GM23338 (cell line): ENCODE measurements around the gene NOP10. TPM values are rescaled to one million over a fixed set of nuclear protein-coding genes. Genes with fewer than 3 reads are reported as not detected.

Experiments
- ATAC-seq: fragments of 200-7000 bp; cut with Tn5 transposase; 3 replicates; pipeline ENCODE4 v1.9.1; 2020
- DNase-seq: peaks from one replicate; pipeline ENCODE4 v3.0.0-alpha.2; 2015; ENCODE audit warnings: low spot score
- H2AFZ ChIP-seq: fragments of 200-600 bp; sonication (generic); 2 replicates; pipeline ENCODE4 v1.8.0; 2016; ENCODE audit warnings: antibody characterized with exemption, mild to moderate bottlenecking, moderate library complexity
- H3F3A ChIP-seq: fragments of 200-600 bp; sonication (generic); replicated peaks from 2 replicates; pipeline ENCODE4 v1.8.0; 2017; ENCODE audit warnings: antibody characterized with exemption, mixed run types, low read depth
- H3K27ac ChIP-seq: fragments of 200-600 bp; sonication (generic); 2 replicates; pipeline ENCODE4 v1.6.1; 2016; ENCODE audit warnings: low read depth
- H3K27me3 ChIP-seq: fragments of 200-600 bp; sonication (generic); 2 replicates; pipeline ENCODE4 v1.8.0; 2016; ENCODE audit warnings: mild to moderate bottlenecking, mixed run types, moderate library complexity; ENCODE audit not compliant: insufficient read depth
- H3K36me3 ChIP-seq: fragments of 200-600 bp; sonication (generic); 2 replicates; pipeline ENCODE4 v1.8.0; 2016; ENCODE audit warnings: mild to moderate bottlenecking; ENCODE audit not compliant: insufficient read depth
- H3K4me1 ChIP-seq: fragments of 200-600 bp; sonication (generic); 2 replicates; pipeline ENCODE4 v1.8.0; 2016; ENCODE audit warnings: mild to moderate bottlenecking, moderate library complexity; ENCODE audit not compliant: insufficient read depth
- H3K4me2 ChIP-seq: fragments of 200-600 bp; sonication (generic); 2 replicates; pipeline ENCODE4 v1.7.1; 2017; ENCODE audit warnings: mixed run types
- H3K4me3 ChIP-seq: fragments of 200-600 bp; sonication (generic); 2 replicates; pipeline ENCODE4 v1.6.1; 2016; ENCODE audit warnings: mixed run types
- H3K79me2 ChIP-seq: fragments of 200-600 bp; sonication (generic); replicated peaks from 2 replicates; pipeline ENCODE4 v1.8.0; 2017; ENCODE audit warnings: mild to moderate bottlenecking; ENCODE audit not compliant: insufficient read depth
- H3K9me2 ChIP-seq: fragments of 200-600 bp; sonication (generic); 2 replicates; pipeline ENCODE4 v1.8.0; 2017; ENCODE audit not compliant: insufficient read depth
- H4K20me1 ChIP-seq: fragments of 200-600 bp; sonication (generic); replicated peaks from 2 replicates; pipeline ENCODE4 v1.8.0; 2017; ENCODE audit warnings: mild to moderate bottlenecking; ENCODE audit not compliant: insufficient read depth
- H3K27ac Mint-ChIP-seq: 2 replicates; pipeline ENCODE4 v1.8.0; 2020; ENCODE audit warnings: inconsistent platforms, mild to moderate bottlenecking, moderate library complexity, mixed read lengths
- H3K27me3 Mint-ChIP-seq: 3 replicates; pipeline ENCODE4 v1.8.0; 2022; ENCODE audit warnings: low read depth, mild to moderate bottlenecking, moderate library complexity, mixed read lengths, inconsistent platforms; ENCODE audit not compliant: insufficient read depth, poor library complexity
- H3K36me3 Mint-ChIP-seq: 3 replicates; pipeline ENCODE4 v1.8.0; 2021; ENCODE audit warnings: low read depth, mild to moderate bottlenecking, inconsistent platforms, moderate library complexity, mixed read lengths
- H3K4me1 Mint-ChIP-seq: 3 replicates; pipeline ENCODE4 v1.8.0; 2020; ENCODE audit warnings: mild to moderate bottlenecking, inconsistent platforms, mixed read lengths
- H3K4me3 Mint-ChIP-seq: 3 replicates; pipeline ENCODE4 v1.8.0; 2021; ENCODE audit warnings: moderate library complexity, mild to moderate bottlenecking, inconsistent platforms, mixed read lengths
- H3K9me3 Mint-ChIP-seq: 3 replicates; pipeline ENCODE4 v1.8.0; 2020; ENCODE audit warnings: moderate library complexity, mild to moderate bottlenecking, inconsistent platforms, mixed read lengths
- CREB1 ChIP-seq: fragments of 250-450 bp; sonication (Bioruptor Pico); IDR thresholded peaks from 2 replicates; pipeline ENCODE4 v1.5.0; 2020; ENCODE audit warnings: low read depth, mild to moderate bottlenecking, moderate library complexity
- EZH2 ChIP-seq: fragments of 200-600 bp; sonication (generic); IDR thresholded peaks from one replicate; pipeline ENCODE4 v1.8.0; 2017; ENCODE audit warnings: antibody characterized with exemption, mild to moderate bottlenecking, low read depth; ENCODE audit not compliant: unreplicated experiment
- EZH2phosphoT487 ChIP-seq: fragments of 200-600 bp; sonication (generic); IDR thresholded peaks from one replicate; pipeline ENCODE4 v1.8.1; 2018; ENCODE audit warnings: antibody characterized with exemption; ENCODE audit not compliant: unreplicated experiment
- JUNB ChIP-seq: IDR thresholded peaks from one replicate; pipeline ENCODE4 v1.6.1; 2016; ENCODE audit warnings: antibody characterized with exemption; ENCODE audit not compliant: unreplicated experiment
- NANOG ChIP-seq: IDR thresholded peaks from 2 replicates; pipeline ENCODE4 v1.6.1; 2016; ENCODE audit warnings: antibody characterized with exemption, borderline replicate concordance
- POLR2AphosphoS5 ChIP-seq: IDR thresholded peaks from 2 replicates; pipeline ENCODE4 v1.6.1; 2016; ENCODE audit warnings: antibody characterized with exemption, low read depth
- STAT1 ChIP-seq: IDR thresholded peaks from one replicate; pipeline ENCODE4 v1.6.1; 2016; ENCODE audit warnings: antibody characterized with exemption; ENCODE audit not compliant: unreplicated experiment
- ZNF114 ChIP-seq: fragments of 250-450 bp; sonication (Bioruptor Pico); IDR thresholded peaks from 2 replicates; pipeline ENCODE4 v1.5.0; 2020; ENCODE audit warnings: mild to moderate bottlenecking, moderate library complexity
- ZNF331 ChIP-seq: fragments of 250-450 bp; sonication (Bioruptor Pico); IDR thresholded peaks from 2 replicates; pipeline ENCODE4 v1.5.0; 2020; ENCODE audit warnings: low read depth, mild to moderate bottlenecking, moderate library complexity
- long read RNA-seq: library from polyadenylated mRNA; unstranded; transcript quantifications from one replicate; pipeline ENCODE4 v2.0.0, GENCODE V29; 2020; ENCODE audit not compliant: unreplicated experiment
- polyA plus RNA-seq: library from polyadenylated mRNA; unstranded; fragments of >200 nt; fragmentation: Nextera tagmentation; extraction: Ambion mirVana; gene quantifications from 2 replicates; pipeline ENCODE4 v1.2.1, GENCODE V29; 2016
- total RNA-seq: library from RNA; depleted of rRNA; stranded (reverse); fragments of >200 nt; shearing (Covaris generic); gene quantifications from 2 replicates; pipeline ENCODE4 v1.2.3, GENCODE V29; 2014; rRNA removed
- TF ChIP-seq, protein P1 (sequence below): IDR thresholded peaks from one replicate; pipeline ENCODE4 v1.6.1; 2018; ENCODE audit warnings: antibody characterized with exemption; ENCODE audit not compliant: unreplicated experiment
- TF ChIP-seq, protein P2 (sequence below): fragments of 250-450 bp; sonication (Bioruptor Pico); IDR thresholded peaks from 2 replicates; pipeline ENCODE4 v1.5.0; 2020; ENCODE audit warnings: mild to moderate bottlenecking, moderate library complexity
- TF ChIP-seq, protein P3 (sequence below): IDR thresholded peaks from 2 replicates; pipeline ENCODE4 v1.6.1; 2016; ENCODE audit warnings: antibody characterized with exemption

Gene NOP10
- total RNA-seq (417 and 566 TPM in 2 replicates), polyA plus RNA-seq (718 and 746 TPM in 2 replicates)
- long read RNA-seq, transcript NOP10-201 (2 exons, 554 nt): major isoform, 177 of 178 reads
- long read RNA-seq, partial matches to known transcripts: 0 of 178 reads
- long read RNA-seq, other reads (novel, unspliced or antisense): 1 of 178 reads

DNA sequence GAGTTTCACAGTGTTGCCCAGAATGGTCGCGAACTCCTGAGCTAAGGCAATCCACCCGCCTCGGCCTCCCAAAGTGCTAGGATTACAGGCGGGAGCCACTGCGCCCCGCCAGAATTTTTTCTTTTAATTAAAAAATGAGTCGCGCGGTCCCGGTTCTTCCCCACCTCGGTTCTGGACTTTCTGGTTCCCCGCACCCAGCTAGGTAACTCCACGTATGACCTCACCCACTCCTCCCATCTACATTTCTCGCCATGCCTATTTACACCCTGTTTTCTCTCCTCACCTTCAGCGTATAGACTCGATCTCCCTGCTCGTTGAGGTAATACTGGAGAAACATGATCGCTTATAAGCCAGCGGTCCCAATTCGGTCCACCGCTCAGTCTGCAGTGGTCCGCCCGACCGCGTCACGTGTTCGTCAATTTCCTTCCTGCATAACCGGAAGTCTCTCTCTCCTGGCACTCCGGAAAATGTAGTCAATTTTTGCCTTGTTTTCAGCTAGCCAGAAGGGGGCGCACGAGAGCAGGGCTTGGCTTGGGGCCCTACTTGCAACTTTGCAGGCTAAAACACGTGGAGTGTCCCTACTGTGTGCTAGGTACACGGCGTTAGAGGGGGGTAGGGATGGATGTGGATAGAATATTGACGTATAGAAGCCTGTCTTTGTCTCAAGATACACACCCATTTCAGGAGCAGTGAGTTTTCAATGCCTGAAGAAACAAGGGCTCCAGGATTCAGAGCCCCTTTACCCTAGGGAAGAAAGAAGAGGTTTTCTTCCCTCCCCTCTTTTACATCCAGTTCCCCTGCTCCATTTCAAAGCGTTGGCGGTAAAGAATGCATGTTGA is at the start of gene NOP10, which contains the start of gene NUTM1:
TSS of gene NOP10 (minus strand) at position 400 of the 839 bp plus-strand sequence. CDS start at position 337, 63 bp downstream.
TSS of gene NUTM1 (plus strand) at position 579 of the 839 bp plus-strand sequence. CDS start 382 bp downstream, outside the sequence.
- Histone ChIP-seq H3F3A (no peaks in the 10 kb centered on the region), H3K27ac (peak within 1 kb of the TSS; percentile 94), H3K4me3 (peak within 1 kb of the TSS; percentile 74), H3K79me2 (peaks cover 24% of the 10 kb centered on the region), H3K36me3 (peaks cover 7% of the 10 kb centered on the region), H3K4me2 (peak within 1 kb of the TSS; percentile 82), H4K20me1 (peaks cover 4% of the 10 kb centered on the region; the same call in 1 of the 2 replicates), H3K4me1 (peaks cover 12% of the 10 kb centered on the region; the same call in 1 of the 2 replicates), H3K9me2 (no peaks in the 10 kb centered on the region), H2AFZ (peak within 1 kb of the TSS; percentile 54; the same call in 1 of the 2 replicates), H3K27me3 (no peaks in the 10 kb centered on the region)
- Mint-ChIP-seq H3K27ac (peak within 1 kb of the TSS; percentile 81), H3K4me1 (peaks cover 14% of the 10 kb centered on the region; the same call in 2 of the 3 replicates), H3K36me3 (peaks cover 29% of the 10 kb centered on the region), H3K9me3 (peaks cover 4% of the 10 kb centered on the region; the same call in 2 of the 3 replicates), H3K4me3 (no peak within 1 kb of the TSS; the same call in 2 of the 3 replicates), H3K27me3 (peaks cover 9% of the 10 kb centered on the region)
- peak; percentile 89 for ATAC-seq
- DNase-seq: peak; percentile 95
- TF ChIP-seq, protein P1, sequence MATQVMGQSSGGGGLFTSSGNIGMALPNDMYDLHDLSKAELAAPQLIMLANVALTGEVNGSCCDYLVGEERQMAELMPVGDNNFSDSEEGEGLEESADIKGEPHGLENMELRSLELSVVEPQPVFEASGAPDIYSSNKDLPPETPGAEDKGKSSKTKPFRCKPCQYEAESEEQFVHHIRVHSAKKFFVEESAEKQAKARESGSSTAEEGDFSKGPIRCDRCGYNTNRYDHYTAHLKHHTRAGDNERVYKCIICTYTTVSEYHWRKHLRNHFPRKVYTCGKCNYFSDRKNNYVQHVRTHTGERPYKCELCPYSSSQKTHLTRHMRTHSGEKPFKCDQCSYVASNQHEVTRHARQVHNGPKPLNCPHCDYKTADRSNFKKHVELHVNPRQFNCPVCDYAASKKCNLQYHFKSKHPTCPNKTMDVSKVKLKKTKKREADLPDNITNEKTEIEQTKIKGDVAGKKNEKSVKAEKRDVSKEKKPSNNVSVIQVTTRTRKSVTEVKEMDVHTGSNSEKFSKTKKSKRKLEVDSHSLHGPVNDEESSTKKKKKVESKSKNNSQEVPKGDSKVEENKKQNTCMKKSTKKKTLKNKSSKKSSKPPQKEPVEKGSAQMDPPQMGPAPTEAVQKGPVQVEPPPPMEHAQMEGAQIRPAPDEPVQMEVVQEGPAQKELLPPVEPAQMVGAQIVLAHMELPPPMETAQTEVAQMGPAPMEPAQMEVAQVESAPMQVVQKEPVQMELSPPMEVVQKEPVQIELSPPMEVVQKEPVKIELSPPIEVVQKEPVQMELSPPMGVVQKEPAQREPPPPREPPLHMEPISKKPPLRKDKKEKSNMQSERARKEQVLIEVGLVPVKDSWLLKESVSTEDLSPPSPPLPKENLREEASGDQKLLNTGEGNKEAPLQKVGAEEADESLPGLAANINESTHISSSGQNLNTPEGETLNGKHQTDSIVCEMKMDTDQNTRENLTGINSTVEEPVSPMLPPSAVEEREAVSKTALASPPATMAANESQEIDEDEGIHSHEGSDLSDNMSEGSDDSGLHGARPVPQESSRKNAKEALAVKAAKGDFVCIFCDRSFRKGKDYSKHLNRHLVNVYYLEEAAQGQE: no peak
- TF ChIP-seq STAT1: no peak
- TF ChIP-seq JUNB: no peak
- no peak for TF ChIP-seq EZH2phosphoT487
- TF ChIP-seq NANOG: 0 out of 2 replicates have a peak, but pooled peaks have one; percentile 16
- no peak for TF ChIP-seq ZNF331 (CRISPR knock-in tag)
- TF ChIP-seq CREB1: peak; percentile 76
- no peak for TF ChIP-seq ZNF114 (CRISPR knock-in tag)
- peak; percentile 94 for TF ChIP-seq POLR2AphosphoS5
- TF ChIP-seq, protein P2, sequence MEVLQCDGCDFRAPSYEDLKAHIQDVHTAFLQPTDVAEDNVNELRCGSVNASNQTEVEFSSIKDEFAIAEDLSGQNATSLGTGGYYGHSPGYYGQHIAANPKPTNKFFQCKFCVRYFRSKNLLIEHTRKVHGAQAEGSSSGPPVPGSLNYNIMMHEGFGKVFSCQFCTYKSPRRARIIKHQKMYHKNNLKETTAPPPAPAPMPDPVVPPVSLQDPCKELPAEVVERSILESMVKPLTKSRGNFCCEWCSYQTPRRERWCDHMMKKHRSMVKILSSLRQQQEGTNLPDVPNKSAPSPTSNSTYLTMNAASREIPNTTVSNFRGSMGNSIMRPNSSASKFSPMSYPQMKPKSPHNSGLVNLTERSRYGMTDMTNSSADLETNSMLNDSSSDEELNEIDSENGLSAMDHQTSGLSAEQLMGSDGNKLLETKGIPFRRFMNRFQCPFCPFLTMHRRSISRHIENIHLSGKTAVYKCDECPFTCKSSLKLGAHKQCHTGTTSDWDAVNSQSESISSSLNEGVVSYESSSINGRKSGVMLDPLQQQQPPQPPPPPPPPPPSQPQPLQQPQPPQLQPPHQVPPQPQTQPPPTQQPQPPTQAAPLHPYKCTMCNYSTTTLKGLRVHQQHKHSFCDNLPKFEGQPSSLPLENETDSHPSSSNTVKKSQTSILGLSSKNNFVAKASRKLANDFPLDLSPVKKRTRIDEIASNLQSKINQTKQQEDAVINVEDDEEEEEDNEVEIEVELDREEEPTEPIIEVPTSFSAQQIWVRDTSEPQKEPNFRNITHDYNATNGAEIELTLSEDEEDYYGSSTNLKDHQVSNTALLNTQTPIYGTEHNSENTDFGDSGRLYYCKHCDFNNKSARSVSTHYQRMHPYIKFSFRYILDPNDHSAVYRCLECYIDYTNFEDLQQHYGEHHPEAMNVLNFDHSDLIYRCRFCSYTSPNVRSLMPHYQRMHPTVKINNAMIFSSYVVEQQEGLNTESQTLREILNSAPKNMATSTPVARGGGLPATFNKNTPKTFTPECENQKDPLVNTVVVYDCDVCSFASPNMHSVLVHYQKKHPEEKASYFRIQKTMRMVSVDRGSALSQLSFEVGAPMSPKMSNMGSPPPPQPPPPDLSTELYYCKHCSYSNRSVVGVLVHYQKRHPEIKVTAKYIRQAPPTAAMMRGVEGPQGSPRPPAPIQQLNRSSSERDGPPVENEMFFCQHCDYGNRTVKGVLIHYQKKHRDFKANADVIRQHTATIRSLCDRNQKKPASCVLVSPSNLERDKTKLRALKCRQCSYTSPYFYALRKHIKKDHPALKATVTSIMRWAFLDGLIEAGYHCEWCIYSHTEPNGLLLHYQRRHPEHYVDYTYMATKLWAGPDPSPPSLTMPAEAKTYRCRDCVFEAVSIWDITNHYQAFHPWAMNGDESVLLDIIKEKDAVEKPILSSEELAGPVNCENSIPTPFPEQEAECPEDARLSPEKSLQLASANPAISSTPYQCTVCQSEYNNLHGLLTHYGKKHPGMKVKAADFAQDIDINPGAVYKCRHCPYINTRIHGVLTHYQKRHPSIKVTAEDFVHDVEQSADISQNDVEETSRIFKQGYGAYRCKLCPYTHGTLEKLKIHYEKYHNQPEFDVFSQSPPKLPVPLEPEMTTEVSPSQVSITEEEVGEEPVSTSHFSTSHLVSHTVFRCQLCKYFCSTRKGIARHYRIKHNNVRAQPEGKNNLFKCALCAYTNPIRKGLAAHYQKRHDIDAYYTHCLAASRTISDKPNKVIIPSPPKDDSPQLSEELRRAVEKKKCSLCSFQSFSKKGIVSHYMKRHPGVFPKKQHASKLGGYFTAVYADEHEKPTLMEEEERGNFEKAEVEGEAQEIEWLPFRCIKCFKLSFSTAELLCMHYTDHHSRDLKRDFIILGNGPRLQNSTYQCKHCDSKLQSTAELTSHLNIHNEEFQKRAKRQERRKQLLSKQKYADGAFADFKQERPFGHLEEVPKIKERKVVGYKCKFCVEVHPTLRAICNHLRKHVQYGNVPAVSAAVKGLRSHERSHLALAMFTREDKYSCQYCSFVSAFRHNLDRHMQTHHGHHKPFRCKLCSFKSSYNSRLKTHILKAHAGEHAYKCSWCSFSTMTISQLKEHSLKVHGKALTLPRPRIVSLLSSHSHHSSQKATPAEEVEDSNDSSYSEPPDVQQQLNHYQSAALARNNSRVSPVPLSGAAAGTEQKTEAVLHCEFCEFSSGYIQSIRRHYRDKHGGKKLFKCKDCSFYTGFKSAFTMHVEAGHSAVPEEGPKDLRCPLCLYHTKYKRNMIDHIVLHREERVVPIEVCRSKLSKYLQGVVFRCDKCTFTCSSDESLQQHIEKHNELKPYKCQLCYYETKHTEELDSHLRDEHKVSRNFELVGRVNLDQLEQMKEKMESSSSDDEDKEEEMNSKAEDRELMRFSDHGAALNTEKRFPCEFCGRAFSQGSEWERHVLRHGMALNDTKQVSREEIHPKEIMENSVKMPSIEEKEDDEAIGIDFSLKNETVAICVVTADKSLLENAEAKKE: no peak
- TF ChIP-seq, protein P3, sequence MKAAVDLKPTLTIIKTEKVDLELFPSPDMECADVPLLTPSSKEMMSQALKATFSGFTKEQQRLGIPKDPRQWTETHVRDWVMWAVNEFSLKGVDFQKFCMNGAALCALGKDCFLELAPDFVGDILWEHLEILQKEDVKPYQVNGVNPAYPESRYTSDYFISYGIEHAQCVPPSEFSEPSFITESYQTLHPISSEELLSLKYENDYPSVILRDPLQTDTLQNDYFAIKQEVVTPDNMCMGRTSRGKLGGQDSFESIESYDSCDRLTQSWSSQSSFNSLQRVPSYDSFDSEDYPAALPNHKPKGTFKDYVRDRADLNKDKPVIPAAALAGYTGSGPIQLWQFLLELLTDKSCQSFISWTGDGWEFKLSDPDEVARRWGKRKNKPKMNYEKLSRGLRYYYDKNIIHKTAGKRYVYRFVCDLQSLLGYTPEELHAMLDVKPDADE: peak; percentile 81
- no peak for TF ChIP-seq EZH2
